Adrenal gland (tissue), 12 donors: Measurements from ENCODE around the gene SULT1A1. TPM values are rescaled to one million over a fixed set of nuclear protein-coding genes. Genes with fewer than 3 reads are reported as not detected.

Experiments
- DNase-seq, 7 donors: peaks; one replicate each; pipeline ENCODE4 v3.0.0-alpha.2; 2019 to 2020
- H3K27ac ChIP-seq, 5 donors: fragments of 200-600 bp; sonication (generic) in 4 of 5; 1 replicate in 3 of 5; 2 replicates in 2 of 5; pipeline versions ENCODE4 v1.5.1 to v1.8.0; 2016 to 2020; ENCODE audit warnings: mild to moderate bottlenecking in 1 of 5
- H3K27me3 ChIP-seq: fragments of 200-600 bp; 2 replicates; pipeline ENCODE4 v1.8.0; 2021
- H3K36me3 ChIP-seq, 2 donors: fragments of 200-600 bp; replicated peaks in 1 of 2; 1 replicate in 1 of 2; 2 replicates in 1 of 2; pipeline versions ENCODE4 v1.5.1 to v1.8.0; 2018 to 2022
- H3K4me1 ChIP-seq, 2 donors: fragments of 200-600 bp; replicated peaks in 1 of 2; 1 replicate in 1 of 2; 2 replicates in 1 of 2; pipeline versions ENCODE4 v1.5.1 to v1.8.0; 2018 to 2021
- H3K4me3 ChIP-seq, 4 donors: fragments of 200-600 bp; sonication (generic) in 3 of 4; one replicate each; pipeline ENCODE4 v1.5.1; 2016 to 2018
- H3K9me3 ChIP-seq, 3 donors: fragments of 200-600 bp; sonication (generic) in 1 of 3; replicated peaks in 1 of 3; 1 replicate in 2 of 3; 2 replicates in 1 of 3; pipeline versions ENCODE4 v1.5.1 to v1.8.0; 2016 to 2021
- POLR2A ChIP-seq, 2 donors: fragments of 450-650 bp; IDR thresholded peaks; one replicate each; pipeline ENCODE4 v1.6.1; 2017; ENCODE audit warnings: antibody characterized with exemption in 2 of 2, mild to moderate bottlenecking in 2 of 2, moderate library complexity in 1 of 2
- WGBS, 4 donors: extraction: QIAGEN DNeasy Blood & Tissue Kit in 2 of 4; methylation state at CpG; one replicate each; pipeline versions ENCODE4 v1.1.5 to v1.1.7; 2013 to 2017; 5-methylcytosine and 5-hydroxymethylcytosine counted together
- intact Hi-C, 2 donors: fragments of 100-400 bp; cut with DNase I; formaldehyde crosslinking; loops; one replicate each; pipeline versions ENCODE4 v1.14.1 to v1.15.0; 2022 to 2023
- polyA plus RNA-seq, 3 donors: library from polyadenylated mRNA; stranded (reverse); fragments of 200-250 nt in 2 of 3; fragments of 350-450 nt in 1 of 3; fragmentation: Illumina TruSeq in 1 of 3; extraction: RNeasy Lipid Tissue Mini Kit (QIAGEN cat#74804) in 1 of 3; gene quantifications; one replicate each; pipeline ENCODE4 v1.2.3, GENCODE V29; 2013 to 2014
- total RNA-seq, 9 donors: library from RNA; depleted of rRNA in 4 of 9; stranded (reverse); fragments of >200 nt in 4 of 9; fragments of 120-200 nt in 1 of 9; fragmentation: NEBNext Ultra II Directional in 1 of 9; extraction: Animal tissue kit (Norgen Biotek cat#: 25700) in 1 of 9; gene quantifications; one replicate each; pipeline versions ENCODE4 v1.1.0 to v1.2.4, GENCODE V29; 2013 to 2023
- TF ChIP-seq, protein P1 (sequence below), 6 experiments: fragments of 450-650 bp in 4 of 6; fragments of 200-600 bp in 2 of 6; sonication (generic) in 1 of 6; IDR thresholded peaks; 1 replicate in 5 of 6; 2 replicates in 1 of 6; pipeline versions ENCODE4 v1.5.1 to v1.8.0; 2016 to 2021; ENCODE audit warnings: antibody characterized with exemption in 6 of 6, mild to moderate bottlenecking in 2 of 6, moderate library complexity in 1 of 6
- donor health status: healthy with polysubstance abuse.
- donor health status: Bipolar disorder and iron deficiency.
- donor health status: DM: yes; HTN: yes; CAD: no.
- donor health status: DM: no; HTN: no; CAD: no.
- donor health status: DM: no; HTN: no; CAD: no.
- donor health status: DM: yes; HTN: yes; CAD: no.

SULT1A1 gene
- total and polyA plus RNA-seq, 12 donors: 47.2 to 367 (median 112) TPM

DNA sequence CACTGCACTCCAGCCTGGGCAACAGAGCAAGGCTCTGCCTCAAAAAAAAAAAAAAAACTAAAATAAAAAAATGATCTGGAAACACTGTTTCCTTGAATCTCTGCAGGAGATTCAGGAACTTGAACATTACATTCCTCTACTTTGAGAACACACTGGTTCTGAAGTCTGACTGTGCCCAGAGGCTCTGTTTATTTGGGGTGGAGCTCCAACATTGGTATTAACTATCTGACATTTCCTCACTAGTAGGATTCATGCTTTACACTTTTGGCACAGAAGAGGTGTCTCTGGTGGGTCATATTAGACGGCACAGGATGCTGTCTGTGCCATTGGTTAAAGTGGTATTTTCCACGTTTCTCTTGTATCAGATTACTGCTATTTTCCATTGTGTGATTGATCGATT lies 23.4 kb downstream of the SULT1A1 start:
- Histone ChIP-seq H3K27ac (no peak overlapping the region), H3K4me3 (no peak overlapping the region), H3K9me3 (no peaks in the 10 kb centered on the region), H3K4me1 (no peaks in the 10 kb centered on the region), H3K27me3 (no peaks in the 10 kb centered on the region), H3K36me3 (peaks cover 0 to 51% of the 10 kb centered on the region in 2 donors)
- intact Hi-C loops: no loop called here
- 87 to 97% (median 93%) methylated on average over 3 of the region's 3 CpGs for WGBS, 4 donors
- TF ChIP-seq, protein P1, sequence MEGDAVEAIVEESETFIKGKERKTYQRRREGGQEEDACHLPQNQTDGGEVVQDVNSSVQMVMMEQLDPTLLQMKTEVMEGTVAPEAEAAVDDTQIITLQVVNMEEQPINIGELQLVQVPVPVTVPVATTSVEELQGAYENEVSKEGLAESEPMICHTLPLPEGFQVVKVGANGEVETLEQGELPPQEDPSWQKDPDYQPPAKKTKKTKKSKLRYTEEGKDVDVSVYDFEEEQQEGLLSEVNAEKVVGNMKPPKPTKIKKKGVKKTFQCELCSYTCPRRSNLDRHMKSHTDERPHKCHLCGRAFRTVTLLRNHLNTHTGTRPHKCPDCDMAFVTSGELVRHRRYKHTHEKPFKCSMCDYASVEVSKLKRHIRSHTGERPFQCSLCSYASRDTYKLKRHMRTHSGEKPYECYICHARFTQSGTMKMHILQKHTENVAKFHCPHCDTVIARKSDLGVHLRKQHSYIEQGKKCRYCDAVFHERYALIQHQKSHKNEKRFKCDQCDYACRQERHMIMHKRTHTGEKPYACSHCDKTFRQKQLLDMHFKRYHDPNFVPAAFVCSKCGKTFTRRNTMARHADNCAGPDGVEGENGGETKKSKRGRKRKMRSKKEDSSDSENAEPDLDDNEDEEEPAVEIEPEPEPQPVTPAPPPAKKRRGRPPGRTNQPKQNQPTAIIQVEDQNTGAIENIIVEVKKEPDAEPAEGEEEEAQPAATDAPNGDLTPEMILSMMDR (IDR thresholded peaks at IDR 0.05): no peak
- no peak for TF ChIP-seq POLR2A (IDR thresholded peaks at IDR 0.05)
- no peak for DNase-seq

DNA sequence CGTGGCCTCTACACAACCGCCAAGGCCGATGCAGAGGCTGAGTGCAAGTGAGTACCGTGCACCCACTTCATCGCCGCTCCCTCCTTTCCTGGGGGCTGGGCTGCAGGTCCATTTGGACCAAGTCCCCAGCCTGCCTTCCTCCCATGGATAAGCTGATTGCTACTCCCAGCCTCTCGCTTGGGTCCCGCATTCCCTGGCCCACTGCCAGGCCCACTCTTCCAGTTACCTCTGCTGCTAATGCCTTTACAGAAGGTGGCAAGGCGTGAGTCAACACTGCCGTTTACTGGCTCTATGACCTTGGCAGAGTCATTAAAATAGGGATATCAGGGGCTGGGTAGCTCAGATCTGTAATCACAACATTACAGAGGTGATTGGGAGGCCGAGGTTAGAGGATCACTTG lies 24.2 kb downstream of the SULT1A1 start:
- no peaks in the 10 kb centered on the region for H3K27me3 ChIP-seq
- TF ChIP-seq, protein P1 (IDR thresholded peaks at IDR 0.05): no peak
- TF ChIP-seq POLR2A (IDR thresholded peaks at IDR 0.05): no peak
- no peak overlapping the region for H3K27ac ChIP-seq
- H3K4me3 ChIP-seq: no peak overlapping the region
- DNase-seq: no peak
- H3K9me3 ChIP-seq: no peaks in the 10 kb centered on the region
- peaks cover 0 to 44% of the 10 kb centered on the region in 2 donors for H3K36me3 ChIP-seq
- H3K4me1 ChIP-seq: no peaks in the 10 kb centered on the region
- intact Hi-C loops: no loop called here
- WGBS, 4 donors: 84 to 87% (median 86%) methylated on average over 11 of the region's 11 CpGs

DNA sequence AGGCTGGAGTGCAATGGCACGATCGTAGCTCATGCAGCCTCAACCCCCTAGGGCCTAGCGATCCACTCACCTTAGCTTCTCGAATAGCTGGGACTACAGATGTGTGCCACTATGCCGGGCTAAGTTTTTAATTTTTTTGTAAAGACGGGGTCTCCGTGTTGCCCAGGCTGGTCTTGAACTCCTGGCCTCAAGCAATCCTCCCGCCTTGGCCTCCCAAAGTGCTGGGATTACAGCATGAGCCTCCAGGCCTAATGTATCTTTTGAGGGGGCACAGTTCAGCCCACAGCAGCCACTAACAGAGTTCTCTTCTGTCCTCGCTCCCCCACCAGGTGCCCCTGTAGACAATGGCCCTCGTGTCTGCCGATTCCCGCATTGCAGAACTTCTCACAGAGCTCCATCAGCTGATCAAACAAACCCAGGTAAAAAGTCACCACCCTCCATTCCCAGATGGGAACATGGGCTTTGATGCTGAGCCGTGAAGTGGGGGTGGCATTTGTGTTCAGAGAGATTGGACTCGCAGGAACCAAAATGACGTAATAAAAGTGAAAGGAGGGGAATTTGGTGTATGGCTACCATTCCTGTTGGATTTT lies 29.0 kb downstream of the SULT1A1 start:
- DNase-seq: no peak
- WGBS, 4 donors: 96 to 98% (median 97%) methylated on average over 15 of the region's 15 CpGs
- TF ChIP-seq POLR2A (IDR thresholded peaks at IDR 0.05): no peak
- TF ChIP-seq, protein P1 (IDR thresholded peaks at IDR 0.05): no peak
- peaks cover 0 to 17% of the 10 kb centered on the region in 2 donors for H3K36me3 ChIP-seq
- intact Hi-C loops: no loop called here
- H3K27ac ChIP-seq: no peak overlapping the region
- no peaks in the 10 kb centered on the region for H3K27me3 ChIP-seq
- no peaks in the 10 kb centered on the region for H3K9me3 ChIP-seq
- no peak overlapping the region for H3K4me3 ChIP-seq
- no peaks in the 10 kb centered on the region for H3K4me1 ChIP-seq

DNA sequence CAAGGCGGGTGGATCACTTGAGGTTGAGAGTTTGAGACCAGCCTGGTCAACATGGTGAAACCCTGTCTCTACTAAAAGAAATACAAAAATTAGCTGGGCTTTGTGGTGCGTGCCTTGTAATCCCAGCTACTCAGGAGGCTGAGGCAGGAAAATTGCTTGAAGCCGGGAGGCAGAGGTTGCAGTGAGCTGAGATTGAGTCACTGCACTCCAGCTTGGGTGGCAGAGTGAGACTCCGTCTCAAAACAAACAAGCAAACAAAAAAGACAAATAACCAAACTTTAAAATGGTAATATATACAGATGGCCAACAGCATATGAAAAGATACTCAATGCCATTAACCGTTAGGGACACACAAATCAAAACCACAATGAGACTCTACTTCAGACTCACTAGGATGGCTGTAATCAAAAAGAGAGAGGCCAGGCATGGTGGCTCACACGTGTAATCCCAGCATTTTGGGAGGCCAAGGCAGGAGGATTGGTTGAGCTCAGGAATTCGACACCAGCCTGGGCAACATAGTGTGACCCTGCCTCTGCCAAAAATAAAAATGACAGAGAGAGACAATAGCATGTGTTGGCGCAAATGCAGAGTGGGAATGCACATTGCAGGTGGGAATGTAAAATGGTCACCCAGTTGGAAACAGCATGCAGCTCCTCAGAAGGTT lies 34.3 kb downstream of the SULT1A1 start:
- H3K27ac ChIP-seq: no peak overlapping the region
- peaks cover 0 to 6% of the 10 kb centered on the region in 2 donors for H3K4me1 ChIP-seq
- intact Hi-C loops: no loop called here
- H3K9me3 ChIP-seq: no peaks in the 10 kb centered on the region
- no peaks in the 10 kb centered on the region for H3K27me3 ChIP-seq
- WGBS, 4 donors: 93 to 97% (median 96%) methylated on average over 8 of the region's 8 CpGs
- no peak for DNase-seq
- no peak for TF ChIP-seq POLR2A (IDR thresholded peaks at IDR 0.05)
- TF ChIP-seq, protein P1 (IDR thresholded peaks at IDR 0.05): no peak
- no peak overlapping the region for H3K4me3 ChIP-seq
- H3K36me3 ChIP-seq: no peaks in the 10 kb centered on the region
